NCI-H1930 (cell line): Measurements from ENCODE around the gene SAMD4A.

Experiments used
- DNase-seq, 2 experiments: peaks; one replicate each; lab custom pipeline; 2025; lab: John Stamatoyannopoulos, UW

Gene SAMD4A

DNA sequence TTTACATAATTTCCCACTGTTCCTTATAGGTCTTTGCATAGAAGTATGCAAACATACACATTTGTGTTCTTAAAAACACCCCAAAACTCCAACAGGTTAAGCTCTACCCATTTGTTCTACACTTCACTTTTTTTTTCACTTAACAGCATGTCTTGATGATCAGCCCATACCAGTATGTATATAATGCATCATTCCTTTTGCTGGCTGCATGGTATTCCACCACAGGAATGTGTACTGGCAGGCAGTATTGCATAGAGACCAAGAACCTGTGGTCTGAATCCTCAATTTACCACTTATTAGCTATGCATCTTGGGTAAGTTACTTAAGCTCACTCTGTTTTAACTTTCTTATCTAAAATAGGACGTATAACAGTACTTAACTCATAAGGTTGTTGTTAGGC, 65.5 kb downstream of the SAMD4A start:
- no peak for DNase-seq

DNA sequence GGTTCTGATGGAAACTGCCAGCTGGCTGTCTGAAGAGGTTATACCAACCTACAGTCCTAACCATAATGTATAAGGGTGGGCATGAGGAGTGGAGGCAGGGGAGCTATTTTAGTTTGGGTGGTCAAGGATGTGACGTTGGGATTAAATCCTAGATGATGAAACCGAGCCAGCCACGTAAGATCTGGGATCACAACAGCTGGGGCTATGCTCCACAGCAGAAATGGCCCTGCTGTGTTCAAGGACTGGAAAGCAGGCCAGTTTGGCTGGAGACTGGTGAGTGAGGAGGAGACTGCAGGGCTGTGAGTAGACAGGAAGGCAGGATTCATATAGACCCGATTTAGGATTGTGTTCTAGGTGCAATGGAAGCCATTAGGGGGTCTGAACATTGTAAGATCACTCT, 66.1 kb downstream of the SAMD4A start:
- DNase-seq, result no peak

DNA sequence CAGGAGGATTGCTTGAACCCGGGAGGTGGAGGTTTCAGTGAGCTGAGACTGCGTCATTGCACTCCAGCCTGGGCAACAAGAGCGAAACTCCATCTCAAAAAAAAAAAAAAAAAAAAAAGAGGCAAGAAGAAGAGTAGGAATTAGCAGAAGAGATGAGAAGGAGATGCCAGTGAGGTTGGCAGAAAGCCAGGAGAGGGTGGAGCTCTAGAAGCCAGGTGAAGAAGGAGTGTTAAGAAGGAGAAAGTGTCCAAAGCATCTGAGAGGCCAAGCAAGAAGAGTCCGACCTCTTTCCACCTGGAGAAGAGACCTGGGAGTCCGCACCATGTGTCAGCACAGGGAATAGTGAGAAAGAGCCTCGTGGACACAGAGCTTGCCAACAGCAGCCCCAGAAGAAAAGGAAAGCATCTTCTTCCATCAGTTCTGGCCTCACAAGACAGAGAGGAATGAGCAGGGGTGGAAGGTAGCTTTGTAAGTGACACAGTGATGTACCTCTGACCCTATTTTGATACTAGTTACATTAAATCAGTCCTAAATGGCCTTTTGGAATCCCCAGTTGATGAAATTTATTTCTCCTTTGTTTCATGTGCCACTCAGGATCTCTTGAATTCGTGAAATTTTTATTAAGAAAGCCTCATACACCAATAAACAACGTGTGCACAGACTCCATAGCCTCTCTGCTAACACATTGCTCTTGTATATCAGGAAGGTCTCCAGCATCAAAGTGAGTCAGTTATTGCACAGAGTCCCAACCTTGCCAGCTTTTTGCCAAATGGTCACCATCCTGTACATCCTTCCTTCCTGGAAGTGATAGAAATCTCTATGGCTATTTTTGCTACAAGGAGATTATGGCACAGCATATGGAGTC, 70.6 kb downstream of the SAMD4A start:
- DNase-seq, result no peak

DNA sequence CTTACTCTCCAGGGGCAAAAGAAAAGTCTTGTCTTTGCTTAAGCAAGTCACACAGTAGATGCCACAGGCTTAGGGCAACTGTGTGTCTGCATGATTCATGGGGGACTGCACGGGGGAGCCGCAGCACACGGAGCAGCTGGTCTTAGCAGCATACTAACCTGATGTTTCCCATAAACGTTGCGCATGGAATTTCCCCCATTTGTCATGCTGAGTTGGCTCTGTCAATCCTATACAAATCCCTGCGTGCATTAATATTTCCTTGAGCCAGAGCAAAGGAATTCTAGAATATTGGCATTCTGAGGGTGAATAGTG, 71.2 kb downstream of the SAMD4A start:
- DNase-seq, result no peak

DNA sequence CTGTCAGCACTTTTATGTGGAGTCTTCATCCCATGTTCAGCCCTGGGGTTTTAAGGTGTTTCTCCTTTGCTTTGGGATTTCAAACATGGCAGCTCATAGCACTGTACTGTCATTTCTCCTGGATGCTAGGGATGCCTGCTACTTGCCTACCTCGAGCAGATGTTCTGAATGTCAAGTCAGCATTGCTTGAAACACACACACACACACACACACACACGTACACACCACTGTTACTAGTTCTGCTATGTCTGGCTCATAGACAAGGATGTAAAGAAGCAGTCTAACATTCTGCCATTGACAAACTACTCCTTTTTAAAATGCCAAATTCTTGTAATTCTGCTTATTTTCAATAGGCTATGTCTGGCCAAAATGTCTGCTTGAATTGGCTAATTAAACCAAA, 72.7 kb downstream of the SAMD4A start:
- no peak for DNase-seq

DNA sequence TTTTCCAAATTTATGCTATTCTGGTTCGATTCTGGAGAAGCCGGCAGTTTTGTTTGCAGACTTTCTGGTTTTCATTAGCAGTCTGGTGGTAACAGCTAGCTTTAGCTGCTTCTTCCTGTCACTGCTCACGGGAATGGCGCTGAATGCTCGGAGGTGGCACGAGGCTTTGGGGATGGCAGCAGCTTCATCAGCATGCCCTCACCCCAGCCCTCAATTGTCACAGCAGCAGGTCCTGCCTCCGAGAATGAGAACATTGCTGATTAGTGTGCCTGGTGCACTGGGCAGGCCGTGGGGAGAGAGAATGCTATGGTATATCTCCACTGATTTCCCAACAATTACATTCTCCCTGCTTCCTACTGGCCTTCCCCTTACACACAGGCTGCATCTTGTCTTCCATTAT, 73.6 kb downstream of the SAMD4A start:
- no peak for DNase-seq

DNA sequence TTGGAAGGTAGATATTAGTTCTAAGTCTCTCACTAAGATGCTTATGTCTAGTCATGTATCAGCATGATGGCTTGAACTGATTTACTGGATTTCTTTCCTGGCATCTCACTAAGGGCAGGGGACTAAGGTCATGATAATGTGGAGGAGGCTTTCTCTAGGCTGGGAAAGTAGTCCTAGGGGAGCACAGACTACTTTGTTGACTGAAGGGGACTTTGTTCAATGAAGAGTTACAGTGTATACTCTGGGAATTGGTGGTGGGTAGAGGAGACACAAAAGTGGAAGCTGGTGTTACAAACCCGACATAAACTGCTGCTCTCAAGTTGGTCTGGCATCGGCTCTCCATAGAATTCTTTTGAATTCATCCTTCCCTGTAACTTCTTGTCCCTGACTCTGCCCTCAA, 75.2 kb downstream of the SAMD4A start:
- no peak for DNase-seq

DNA sequence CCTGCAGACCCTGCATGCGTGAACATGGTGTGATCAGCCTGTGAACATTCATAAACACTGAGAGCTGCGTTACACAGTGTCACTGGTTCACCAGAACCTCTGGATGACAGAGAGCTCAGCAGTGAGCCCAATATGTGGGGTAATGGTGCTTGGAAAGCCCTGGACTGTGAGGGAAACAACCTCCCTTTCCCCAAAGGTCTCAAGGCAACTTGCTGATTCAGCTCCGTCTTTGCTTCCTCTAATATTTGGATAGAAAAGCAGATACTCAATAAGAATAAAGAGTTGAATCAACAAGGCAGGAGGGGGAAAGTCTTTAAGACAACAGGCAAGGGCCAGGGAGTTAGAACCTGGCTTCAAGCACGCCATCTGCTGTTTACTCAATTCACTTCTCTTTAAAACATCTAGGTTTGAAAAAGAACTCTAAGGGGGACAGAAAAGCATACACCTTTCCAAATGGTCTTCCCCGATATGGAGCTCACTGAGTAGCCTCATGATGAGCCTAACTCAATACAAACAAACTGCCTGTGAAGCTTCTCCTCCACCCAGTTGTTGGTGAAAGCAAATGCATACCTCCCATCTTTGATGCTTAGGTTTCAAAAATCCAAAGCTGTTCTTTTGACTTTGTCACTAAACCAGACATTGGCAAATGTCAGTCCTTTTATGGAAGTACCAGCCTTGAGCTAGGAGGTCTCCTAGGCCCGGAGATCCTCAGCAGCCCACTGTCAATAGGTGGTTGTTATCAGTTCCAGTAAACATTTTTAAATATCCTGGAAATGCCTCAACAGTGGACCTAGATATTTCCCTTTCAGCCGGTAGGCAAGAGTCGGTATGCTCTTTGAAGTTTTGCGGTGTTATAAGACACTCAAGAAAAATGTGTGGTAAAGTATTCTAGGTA, 76.1 kb downstream of the SAMD4A start:
- DNase-seq, result no peak

DNA sequence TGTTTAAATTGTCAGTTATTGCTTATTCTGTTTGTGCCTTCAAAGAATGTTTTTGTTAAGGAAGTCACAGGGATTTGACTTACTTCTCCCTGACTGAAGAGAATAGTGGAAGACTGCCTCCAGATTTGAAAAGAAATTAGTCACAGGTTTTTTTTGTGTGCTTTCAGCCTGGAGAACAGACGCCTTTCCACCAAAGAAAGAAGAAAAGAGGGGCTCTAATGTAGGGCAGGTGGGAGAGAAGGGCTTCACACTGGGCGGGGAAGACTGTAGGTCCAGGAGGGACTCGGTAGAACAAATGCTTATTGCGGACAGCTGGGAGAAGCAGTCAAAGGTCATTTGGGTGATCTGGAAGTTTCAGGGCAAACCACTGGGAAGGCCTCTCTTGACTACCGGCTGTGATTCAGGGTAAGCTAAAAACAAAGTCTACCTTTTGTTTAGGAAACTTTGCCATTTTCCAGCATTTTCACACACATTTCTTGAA, 76.8 kb downstream of the SAMD4A start:
- DNase-seq, result no peak

DNA sequence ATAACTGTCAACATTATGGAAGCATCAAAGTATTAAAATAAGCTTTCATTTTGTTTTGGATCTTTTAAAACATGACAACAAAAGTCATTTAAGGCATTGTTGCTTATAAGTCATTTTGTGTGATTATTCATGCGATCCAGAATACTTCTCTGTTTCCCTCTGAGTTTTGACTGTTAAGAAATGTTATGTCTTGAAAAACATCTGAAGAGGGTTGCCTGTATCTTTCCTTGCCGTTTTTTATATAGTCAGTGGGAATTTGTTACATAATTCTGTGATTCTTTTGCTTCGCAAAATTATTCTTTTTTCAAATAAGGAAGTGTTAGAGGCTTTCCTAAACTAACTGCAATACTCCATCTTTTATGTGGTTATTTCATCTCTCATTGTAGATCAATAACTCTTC, 78.7 kb downstream of the SAMD4A start:
- no peak for DNase-seq

DNA sequence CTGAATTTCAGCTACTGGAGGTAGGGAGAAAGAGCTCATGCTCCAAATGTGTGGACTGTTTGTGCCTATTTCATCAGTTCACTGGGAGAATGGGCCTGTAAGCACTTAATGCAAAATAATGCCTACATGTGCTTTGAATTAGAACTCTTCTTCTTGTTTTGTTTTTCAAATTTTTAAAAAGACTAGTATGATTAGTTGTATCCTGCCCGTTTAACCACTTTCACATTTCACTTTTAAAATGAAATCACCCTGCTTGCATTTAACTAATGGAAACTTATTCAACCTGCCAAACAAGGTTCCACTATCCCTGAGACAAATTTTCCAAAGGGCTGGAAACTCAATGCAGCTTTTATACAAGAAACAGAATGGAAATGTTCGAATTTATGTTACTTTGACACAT, 79.7 kb downstream of the SAMD4A start:
- DNase-seq, result no peak

DNA sequence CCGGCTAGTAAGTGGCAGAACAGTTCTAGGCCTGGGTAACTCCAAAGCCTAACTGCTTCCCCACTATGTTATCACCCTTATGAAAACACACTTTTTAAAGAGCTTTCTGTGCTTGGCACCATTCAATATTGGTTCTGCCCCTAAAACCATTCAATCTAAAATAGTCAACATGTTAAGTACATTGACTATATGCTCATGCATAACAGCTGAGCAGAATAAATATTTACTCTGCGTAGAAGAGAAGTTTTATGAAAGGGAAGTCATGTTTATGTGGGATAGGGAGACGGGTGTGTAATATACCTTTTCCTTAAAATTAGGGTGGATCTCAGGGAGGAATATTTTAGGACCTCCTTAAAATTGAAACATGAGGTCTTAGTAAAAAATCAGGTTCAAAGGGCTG, 80.5 kb downstream of the SAMD4A start:
- DNase-seq, result no peak

DNA sequence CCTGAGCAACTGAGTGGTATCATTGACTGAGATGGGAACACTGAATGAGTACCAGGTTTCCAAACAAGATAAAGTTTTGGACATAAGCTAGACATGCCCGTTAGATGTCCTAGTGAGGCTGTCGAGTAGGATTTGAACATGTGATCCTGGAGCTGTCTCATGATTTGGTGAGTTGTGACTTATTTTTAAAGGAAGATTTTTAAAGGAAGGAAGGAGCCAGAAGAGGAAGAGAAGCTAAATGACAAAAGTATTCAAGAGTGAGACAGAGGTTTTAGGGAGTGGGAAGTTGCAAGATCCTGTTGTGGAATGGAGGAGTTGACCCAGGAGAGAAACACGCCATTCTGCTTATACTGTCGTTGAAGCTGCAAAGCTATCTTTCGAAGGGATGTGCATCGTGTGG, 82.1 kb downstream of the SAMD4A start:
- DNase-seq, result no peak

DNA sequence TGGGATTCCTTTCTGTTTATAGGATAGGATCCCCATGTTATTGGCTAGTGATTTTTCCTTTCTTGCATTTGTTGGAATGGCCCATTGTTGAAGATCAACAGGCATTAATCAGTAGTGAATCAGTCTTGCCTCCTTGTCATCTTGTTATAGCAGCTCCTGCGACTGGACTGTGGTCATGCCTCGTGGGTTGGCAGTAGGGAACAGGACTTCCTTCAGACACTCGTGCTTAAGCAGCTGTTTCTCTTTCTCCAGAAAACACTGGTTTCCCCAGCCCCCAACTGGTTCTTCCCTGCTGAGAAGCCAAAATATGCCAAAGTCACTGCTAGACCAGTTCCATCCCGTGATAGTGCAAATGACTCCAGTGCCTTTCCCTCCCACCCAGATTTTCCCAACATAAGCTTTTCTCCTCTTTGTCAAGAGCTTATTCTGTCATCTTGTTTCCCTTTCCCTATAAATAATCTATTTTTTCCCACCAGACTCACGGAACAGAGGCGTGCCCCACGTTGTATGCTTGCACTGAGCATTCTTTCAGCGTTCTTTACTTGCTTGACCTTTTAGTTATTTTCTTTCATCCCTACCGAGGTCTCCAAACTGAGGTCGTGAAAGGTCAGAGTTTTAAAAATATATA, 83.5 kb downstream of the SAMD4A start:
- DNase-seq, result no peak

DNA sequence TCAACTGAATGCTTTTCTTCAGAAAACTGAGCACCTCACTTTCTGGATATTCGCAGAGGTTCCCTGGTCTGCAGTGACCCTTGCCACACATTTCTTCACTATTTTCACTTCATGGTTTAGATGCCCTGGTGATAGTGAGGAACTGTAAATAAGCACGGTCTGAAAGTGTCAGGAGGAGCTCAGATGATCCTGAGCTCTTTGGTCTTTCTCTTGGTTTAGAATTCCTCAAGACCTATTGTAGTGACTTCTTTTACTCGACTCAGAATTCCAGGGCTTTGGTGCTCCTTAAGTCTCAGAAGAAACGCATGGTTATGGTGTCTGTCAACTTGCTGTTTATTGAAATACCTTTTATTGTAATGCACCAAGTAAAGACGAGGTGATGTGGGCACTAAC, 84.0 kb downstream of the SAMD4A start:
- no peak for DNase-seq

DNA sequence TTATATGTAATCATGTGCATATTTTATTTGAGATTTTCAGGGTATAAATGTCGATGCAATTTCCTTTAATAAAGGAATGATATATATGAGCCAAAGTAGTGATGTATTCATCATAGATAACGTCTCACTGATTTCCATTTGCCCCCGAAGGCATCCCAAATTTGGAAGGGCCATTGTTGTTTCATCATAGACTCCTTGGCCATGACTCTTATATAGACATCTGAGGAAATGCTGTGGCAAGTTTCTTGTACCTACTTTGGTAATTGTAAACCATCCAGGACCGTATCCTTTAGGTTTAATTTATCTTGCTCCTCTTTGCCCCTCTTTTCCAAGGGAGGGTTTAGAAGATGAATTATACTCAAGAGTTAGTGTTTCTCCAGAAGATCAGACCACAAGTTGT, 84.7 kb downstream of the SAMD4A start:
- DNase-seq, result no peak

DNA sequence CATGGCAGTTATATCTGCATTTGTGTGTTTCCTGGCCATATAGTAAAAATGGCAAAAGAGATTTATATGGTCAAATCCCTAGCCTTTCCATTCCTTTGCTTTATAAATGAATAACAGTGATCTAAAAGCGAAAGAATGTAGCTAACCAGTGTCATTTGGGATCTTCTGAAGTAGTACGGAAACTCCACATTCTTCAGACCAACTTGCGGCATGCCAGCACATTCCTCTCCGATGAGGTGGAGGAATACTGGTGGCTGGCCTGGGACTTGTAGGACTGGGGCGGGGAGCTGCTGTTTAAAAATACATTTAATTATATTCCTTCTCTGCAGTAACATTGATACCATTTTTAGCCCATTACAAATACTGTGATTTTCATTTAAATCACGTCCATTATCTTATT, 85.3 kb downstream of the SAMD4A start:
- no peak for DNase-seq

DNA sequence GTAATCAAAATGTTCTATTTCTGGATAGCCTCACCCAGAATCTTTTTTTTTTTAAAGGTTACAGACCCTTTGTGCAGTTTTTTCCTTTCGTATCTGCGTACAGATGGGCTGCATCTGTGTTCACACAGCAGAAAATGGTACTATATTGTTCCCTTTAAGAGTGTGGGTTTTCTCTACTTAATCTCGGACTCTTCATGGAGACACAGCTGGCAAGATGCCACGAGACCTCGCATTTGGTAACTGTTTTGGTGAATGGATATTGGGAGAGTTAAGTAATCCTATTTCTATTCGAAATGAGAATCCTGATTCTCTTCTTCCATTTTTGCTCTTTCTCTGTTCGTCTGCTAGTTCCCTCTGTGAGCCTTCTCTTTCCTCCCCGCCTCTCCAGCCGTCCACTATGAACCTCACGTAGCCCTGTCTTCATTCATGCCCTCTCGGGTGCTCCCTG, 85.7 kb downstream of the SAMD4A start:
- DNase-seq, result no peak

DNA sequence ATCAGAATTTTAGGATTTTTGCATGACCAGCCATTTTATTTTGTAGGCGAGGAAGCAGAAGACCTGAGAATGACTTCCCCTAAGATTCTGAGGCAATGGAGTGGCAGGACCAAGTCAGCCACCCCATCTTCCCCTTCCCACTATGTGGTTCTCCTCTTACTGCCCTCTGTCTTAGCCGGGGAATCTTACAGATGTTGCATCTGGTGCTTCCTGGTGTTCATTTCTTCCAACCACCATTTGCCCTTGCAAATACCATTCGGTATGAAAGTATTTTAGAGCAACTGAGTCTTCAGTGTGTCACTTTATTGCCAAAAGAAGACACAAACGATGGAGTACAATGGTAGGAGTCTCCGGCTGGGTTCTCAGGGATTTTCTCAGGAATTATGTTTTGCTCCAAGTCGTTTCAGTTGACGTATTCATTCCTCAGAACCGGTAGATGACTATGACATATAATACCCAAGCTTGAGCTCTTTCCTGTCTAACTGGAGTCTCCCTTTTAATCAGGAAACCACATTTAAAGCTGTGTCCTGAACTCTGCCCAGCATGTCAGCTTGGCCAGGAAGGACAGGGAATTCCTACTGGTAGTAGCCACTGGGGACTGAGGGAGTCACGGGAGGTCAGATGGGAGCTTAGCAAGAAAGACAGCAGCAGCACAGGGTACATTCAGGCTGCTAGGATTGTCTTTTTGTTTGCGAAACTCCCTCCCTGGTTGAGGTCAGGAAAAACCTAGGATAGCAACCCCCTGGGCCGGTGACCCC, 87.0 kb downstream of the SAMD4A start:
- no peak for DNase-seq

DNA sequence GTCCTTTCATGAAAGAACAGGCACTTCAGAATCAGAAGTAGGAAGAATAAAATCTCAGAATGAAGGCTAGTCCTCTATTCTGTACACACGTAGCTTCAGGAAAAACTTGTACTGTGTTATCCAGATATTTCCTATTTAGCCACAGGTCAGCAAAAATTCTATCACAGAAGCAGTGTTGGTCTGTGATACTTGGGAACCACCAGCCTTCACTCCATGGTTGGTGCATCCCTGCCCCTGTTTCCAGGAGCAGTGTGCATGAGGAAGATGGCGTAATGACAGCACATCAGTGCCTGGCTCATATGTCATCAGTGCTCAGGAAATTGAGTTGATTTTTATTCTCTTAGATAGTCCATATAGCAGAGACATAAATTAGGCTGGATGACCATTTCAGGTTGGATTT, 87.7 kb downstream of the SAMD4A start:
- no peak for DNase-seq

DNA sequence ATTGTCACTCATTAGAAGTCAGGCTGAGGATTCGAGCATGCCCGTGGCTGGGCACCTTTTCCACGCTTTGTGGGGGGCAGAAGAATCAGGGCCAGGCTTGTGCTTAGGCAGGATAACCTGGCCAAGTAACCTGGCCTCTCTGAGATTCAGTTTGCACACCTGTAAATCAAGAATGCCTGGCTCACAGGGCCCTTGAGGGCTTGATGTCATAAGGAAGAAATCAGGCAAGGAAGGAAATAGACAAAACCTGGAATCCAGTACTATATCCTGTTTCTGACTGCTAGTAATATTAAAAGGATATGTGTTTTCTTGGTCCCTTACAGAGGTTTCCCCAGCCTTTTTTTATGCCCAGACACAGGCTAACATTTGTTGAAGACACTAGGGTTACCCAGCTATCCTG, 91.9 kb downstream of the SAMD4A start:
- DNase-seq, result no peak

DNA sequence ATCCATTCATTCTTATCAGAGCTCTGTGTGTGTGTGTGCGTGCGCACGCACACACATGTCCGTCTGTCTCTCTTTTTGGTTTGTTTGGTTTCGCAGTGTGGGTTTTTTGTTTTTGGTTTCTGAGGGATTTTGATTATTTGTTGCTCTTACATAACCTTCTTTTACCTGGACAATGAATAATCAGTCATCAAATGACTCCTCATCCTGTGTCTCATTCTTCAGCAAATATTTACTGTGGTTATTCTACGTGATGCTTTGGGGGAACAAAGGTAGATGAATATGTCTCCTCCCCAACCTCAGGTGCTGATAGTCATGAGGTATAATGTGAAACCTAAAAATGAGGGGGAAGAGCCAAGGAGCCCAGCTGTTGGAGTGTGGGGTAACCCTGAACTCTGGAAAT, 92.4 kb downstream of the SAMD4A start:
- DNase-seq, result no peak
